ENCODE results near the gene CIITA. TPM values are rescaled to one million over a fixed set of nuclear protein-coding genes. Genes with fewer than 3 reads are reported as not detected.

Gene CIITA
- total RNA-seq, 2 donors from 2014 or later = 0.26 TPM; not detected in 1

DNA sequence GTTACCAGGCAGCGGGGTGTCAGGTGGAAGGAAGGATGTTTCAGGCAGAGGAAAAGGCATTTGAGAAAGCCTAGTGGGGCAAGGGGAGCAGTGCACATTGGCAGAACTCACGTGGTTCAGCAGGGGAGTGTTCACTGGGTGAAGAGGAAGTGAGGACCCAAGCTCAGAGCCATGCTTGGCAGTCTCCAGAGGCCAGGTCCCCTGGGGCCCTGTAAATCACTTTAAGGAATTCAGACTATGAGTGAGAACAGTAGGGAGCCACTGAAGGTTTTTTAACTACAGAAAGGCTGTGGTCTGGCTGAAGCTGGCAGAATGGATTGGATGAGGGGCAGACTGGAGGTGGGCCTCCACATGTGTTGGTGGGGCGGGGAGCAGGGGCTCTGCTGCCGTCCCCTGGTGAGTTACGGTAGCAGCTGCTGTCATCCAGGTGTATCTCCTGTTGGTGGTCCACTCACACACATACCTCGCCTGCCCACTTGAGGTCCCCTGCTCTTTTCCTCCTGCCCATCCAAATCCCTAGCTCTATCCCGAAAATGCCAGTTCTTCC, 72.5 kb downstream of the CIITA start:
- Mint-ChIP-seq H3K4me1 (peaks cover 77% of the 10 kb centered on the region), H3K36me3 (ENCODE audit: low read depth) (no peaks in the 10 kb centered on the region), H3K9me3 (no peaks in the 10 kb centered on the region), H3K4me3 (peak overlapping the region; percentile 4), H3K27ac (peak overlapping the region; percentile 86), H3K27me3 (ENCODE audit: insufficient read depth) (no peaks in the 10 kb centered on the region)
- H3K36me3 ChIP-seq (ENCODE audit: control insufficient read depth, insufficient read depth, low read length) = no peaks in the 10 kb centered on the region
- H3K4me1 ChIP-seq (ENCODE audit: control insufficient read depth, insufficient read depth, low read length) = peaks cover 46% of the 10 kb centered on the region
- DNase-seq = peak; percentile 94
- no peak overlapping the region for H3K4me3 ChIP-seq (ENCODE audit: low read length)
- peak; percentile 64 for TF ChIP-seq CTCF (conservative IDR thresholded peaks at IDR 0.05)
- no peak overlapping the region for H3K27ac ChIP-seq (ENCODE audit: low read depth, low read length)
- no peak overlapping the region for H3K9ac ChIP-seq (ENCODE audit: extremely low read depth, low read length, poor library complexity, severe bottlenecking)
- WGBS, 2 experiments (ENCODE audit: insufficient coverage in 1 of 2, insufficient read length in 1 of 2) = 45 to 53% methylated on average over 5 to 7 of the region's 7 CpGs
- H3K9me3 ChIP-seq (ENCODE audit: control insufficient read depth, low read length) = no peaks in the 10 kb centered on the region
- no peaks in the 10 kb centered on the region for H3K27me3 ChIP-seq (ENCODE audit: control insufficient read depth, insufficient read depth, low read length, poor library complexity, severe bottlenecking)

GRCh38 chr16:10950393-10950792, 73.4 kb downstream of the CIITA start:
- Histone ChIP-seq H3K9me3 (ENCODE audit: control insufficient read depth, low read length) (no peaks in the 10 kb centered on the region), H3K27me3 (ENCODE audit: control insufficient read depth, insufficient read depth, low read length, poor library complexity, severe bottlenecking) (no peaks in the 10 kb centered on the region), H3K36me3 (ENCODE audit: control insufficient read depth, insufficient read depth, low read length) (no peaks in the 10 kb centered on the region), H3K4me1 (ENCODE audit: control insufficient read depth, insufficient read depth, low read length) (peaks cover 46% of the 10 kb centered on the region), H3K27ac (ENCODE audit: low read depth, low read length) (no peak overlapping the region), H3K9ac (ENCODE audit: extremely low read depth, low read length, poor library complexity, severe bottlenecking) (no peak overlapping the region), H3K4me3 (ENCODE audit: low read length) (no peak overlapping the region)
- no peak overlapping the region for H3K4me3 Mint-ChIP-seq
- WGBS, 2 experiments (ENCODE audit: insufficient coverage in 1 of 2, insufficient read length in 1 of 2) = 69% methylated on average over 5 of the region's 5 CpGs; no CpG with 5 or more reads in 1 of the 2 experiments
- peak; percentile 62 for DNase-seq
- no peak for TF ChIP-seq CTCF (conservative IDR thresholded peaks at IDR 0.05)
- peak overlapping the region; percentile 86 for H3K27ac Mint-ChIP-seq
- H3K4me1 Mint-ChIP-seq = peaks cover 78% of the 10 kb centered on the region
- no peaks in the 10 kb centered on the region for H3K9me3 Mint-ChIP-seq
- no peaks in the 10 kb centered on the region for H3K27me3 Mint-ChIP-seq (ENCODE audit: insufficient read depth)
- H3K36me3 Mint-ChIP-seq (ENCODE audit: low read depth) = no peaks in the 10 kb centered on the region

GRCh38 chr16:10951026-10951425, 74.0 kb downstream of the CIITA start:
- Mint-ChIP-seq H3K9me3 (no peaks in the 10 kb centered on the region), H3K4me3 (no peak overlapping the region), H3K4me1 (peaks cover 73% of the 10 kb centered on the region), H3K27me3 (ENCODE audit: insufficient read depth) (no peaks in the 10 kb centered on the region), H3K36me3 (ENCODE audit: low read depth) (no peaks in the 10 kb centered on the region), H3K27ac (peak overlapping the region; percentile 79)
- H3K36me3 ChIP-seq (ENCODE audit: control insufficient read depth, insufficient read depth, low read length) = no peaks in the 10 kb centered on the region
- no peak for DNase-seq
- no peak overlapping the region for H3K4me3 ChIP-seq (ENCODE audit: low read length)
- H3K4me1 ChIP-seq (ENCODE audit: control insufficient read depth, insufficient read depth, low read length) = peaks cover 46% of the 10 kb centered on the region
- WGBS, 2 experiments (ENCODE audit: insufficient coverage in 1 of 2, insufficient read length in 1 of 2) = 68 to 79% methylated on average over 4 of the region's 4 CpGs
- H3K9me3 ChIP-seq (ENCODE audit: control insufficient read depth, low read length) = no peaks in the 10 kb centered on the region
- no peak overlapping the region for H3K9ac ChIP-seq (ENCODE audit: extremely low read depth, low read length, poor library complexity, severe bottlenecking)
- no peaks in the 10 kb centered on the region for H3K27me3 ChIP-seq (ENCODE audit: control insufficient read depth, insufficient read depth, low read length, poor library complexity, severe bottlenecking)
- TF ChIP-seq CTCF (conservative IDR thresholded peaks at IDR 0.05) = no peak
- H3K27ac ChIP-seq (ENCODE audit: low read depth, low read length) = no peak overlapping the region

Data from endodermal cell (in vitro differentiated cells).